HS-5 (cell line): Measurements from ENCODE around the gene NTMT2.

Experiments used
- DNase-seq: peaks from one replicate; pipeline ENCODE4 v3.0.0-alpha.2; 2012; ENCODE audit warnings: low read depth

NTMT2 gene

GRCh38 chr1:170210142-170210541 lies 64.4 kb downstream of the NTMT2 start:
- no peak for DNase-seq

- DNase-seq, result no peak
Measured at GRCh38 chr1:170213596-170213995, 67.8 kb downstream of the NTMT2 start.

- DNase-seq, result no peak
Measured at GRCh38 chr1:170214117-170215032, 68.6 kb downstream of the NTMT2 start.

- no peak for DNase-seq
Measured at GRCh38 chr1:170215072-170215885, 69.5 kb downstream of the NTMT2 start.

- DNase-seq, result no peak
Measured at GRCh38 chr1:170217517-170218256, 71.9 kb downstream of the NTMT2 start.

- DNase-seq, result no peak
Measured at GRCh38 chr1:170218257-170218650, 72.5 kb downstream of the NTMT2 start.
